ENCODE data around the gene SFT2D3.

DNA sequence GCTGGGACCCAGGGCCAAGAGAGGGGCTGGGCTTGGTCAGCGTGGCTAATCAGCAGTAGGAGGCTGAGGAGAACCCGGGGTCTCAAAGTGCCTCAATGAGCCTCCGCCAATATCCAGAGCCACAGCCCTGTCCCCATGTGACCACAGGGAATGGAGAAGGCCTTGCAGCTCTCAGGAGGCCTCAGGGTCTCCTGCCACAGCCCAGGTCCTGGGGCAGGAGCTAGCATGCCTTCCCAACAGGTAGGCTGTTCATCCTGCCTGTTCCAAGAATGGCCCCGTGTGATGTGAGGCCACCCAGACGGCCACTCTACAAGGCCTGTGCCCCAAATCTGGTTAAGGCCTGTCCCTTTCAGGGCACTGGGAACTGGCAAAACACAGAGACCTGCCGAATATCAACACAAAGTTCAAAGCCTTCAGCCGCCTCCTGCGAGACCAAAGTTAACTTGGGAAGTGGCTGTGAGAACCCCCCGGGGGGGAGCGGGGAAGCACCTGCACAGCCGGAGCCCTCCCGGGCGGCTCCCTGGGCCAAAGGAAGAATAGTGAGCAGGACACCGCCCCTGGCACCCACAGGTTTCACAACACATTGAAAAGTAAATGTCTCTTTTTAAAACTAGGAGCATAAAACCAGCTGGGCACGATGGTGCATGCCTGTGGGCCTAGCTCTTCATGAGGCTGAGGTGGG, 21.5 kb upstream of the SFT2D3 start:
- TF ChIP-seq, protein P1, sequence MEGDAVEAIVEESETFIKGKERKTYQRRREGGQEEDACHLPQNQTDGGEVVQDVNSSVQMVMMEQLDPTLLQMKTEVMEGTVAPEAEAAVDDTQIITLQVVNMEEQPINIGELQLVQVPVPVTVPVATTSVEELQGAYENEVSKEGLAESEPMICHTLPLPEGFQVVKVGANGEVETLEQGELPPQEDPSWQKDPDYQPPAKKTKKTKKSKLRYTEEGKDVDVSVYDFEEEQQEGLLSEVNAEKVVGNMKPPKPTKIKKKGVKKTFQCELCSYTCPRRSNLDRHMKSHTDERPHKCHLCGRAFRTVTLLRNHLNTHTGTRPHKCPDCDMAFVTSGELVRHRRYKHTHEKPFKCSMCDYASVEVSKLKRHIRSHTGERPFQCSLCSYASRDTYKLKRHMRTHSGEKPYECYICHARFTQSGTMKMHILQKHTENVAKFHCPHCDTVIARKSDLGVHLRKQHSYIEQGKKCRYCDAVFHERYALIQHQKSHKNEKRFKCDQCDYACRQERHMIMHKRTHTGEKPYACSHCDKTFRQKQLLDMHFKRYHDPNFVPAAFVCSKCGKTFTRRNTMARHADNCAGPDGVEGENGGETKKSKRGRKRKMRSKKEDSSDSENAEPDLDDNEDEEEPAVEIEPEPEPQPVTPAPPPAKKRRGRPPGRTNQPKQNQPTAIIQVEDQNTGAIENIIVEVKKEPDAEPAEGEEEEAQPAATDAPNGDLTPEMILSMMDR (IDR thresholded peaks at IDR 0.05) = no peak
- TF ChIP-seq POLR2A (IDR thresholded peaks at IDR 0.05) = no peak

Measured in body of pancreas (tissue), 4 donors.